HK-2 (cell line): Measurements from ENCODE around the gene ST6GALNAC3.
A peak's percentile ranks its signal among the peaks of the same experiment; 100 is the strongest.
"Not testable (repeated sequence)": the region's sequence is repeated elsewhere in the genome, so short reads cannot be mapped to it uniquely, and the experiment has no call there.

Experiments
- DNase-seq: peaks from one replicate; pipeline ENCODE4 v3.0.0-alpha.2; 2018; ENCODE audit not compliant: unreplicated experiment

Gene ST6GALNAC3

DNA sequence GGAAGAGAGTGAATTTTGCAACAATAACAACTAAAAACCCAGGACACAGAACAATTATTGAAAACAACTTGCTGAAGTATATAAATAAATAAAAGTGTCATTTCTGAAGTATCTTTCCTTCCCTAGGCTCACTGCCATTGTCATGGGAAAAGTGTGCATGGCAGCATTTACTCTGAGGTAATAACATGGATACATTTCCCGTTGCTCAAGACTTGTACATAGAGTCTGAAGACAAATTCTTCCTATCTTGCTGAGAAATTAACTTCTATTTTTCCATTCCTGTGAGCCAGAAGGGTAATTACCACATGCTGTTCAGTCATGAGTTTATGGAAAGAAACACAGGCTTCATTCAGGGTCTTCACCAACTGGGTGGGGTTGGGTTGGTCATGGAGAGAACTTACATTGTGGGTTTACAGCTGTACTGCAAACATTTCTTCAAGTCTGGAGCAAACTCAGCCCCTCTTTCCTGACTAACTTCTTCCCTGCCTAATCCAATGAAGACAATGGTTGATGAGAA is 32.2 kb downstream of the ST6GALNAC3 start:
- DNase-seq = no peak

DNA sequence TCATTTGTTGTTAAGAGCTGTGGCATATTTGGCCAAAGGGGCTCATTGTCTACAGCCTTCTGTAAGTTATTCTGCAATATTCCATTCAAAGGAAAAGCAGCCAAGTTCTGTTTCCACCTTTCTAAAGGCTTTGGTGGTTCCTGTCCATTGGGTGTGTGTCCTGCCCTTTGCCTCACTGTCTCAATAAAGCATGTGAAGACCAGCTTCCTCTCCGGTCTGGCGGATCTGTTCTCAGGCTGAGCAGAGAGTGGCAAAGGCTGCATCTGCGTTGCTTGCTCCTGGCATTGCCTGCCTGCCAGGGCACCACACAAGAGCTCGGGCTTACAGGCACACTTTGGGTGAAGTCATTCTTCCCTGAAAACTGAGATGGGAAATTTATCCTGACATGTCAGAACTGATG is 34.9 kb downstream of the ST6GALNAC3 start:
- DNase-seq = no peak

DNA sequence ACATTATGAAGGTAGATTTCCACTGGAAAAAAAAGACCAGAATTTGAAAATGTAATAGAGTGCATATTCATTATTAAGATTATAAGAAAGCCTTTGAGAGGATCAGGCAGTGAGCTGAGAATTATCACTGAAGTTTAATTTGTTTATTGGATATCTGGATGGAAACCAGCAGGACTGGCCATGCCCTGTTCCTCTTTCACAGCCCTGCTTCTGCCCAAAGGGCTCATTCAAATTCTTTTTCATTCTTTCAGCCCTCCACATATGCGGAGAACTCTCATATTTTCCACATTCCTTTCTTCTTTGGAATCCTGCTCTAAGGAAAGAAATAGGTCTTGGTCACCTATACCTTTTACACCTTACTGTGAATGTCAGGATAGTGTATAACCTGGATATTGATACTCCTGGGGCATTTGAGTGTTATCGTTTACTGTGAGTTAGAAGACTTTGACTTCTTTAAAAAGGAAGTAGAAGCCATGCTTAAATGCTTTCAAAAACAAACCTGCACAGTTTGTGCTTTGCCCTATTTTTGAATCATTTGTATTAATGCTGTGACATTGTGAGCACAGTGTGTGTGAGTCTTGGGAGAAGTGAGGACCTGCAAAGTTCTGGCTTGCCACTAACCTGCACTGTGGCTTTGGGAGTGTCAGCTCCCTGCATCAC is 35.5 kb downstream of the ST6GALNAC3 start:
- DNase-seq = no peak

DNA sequence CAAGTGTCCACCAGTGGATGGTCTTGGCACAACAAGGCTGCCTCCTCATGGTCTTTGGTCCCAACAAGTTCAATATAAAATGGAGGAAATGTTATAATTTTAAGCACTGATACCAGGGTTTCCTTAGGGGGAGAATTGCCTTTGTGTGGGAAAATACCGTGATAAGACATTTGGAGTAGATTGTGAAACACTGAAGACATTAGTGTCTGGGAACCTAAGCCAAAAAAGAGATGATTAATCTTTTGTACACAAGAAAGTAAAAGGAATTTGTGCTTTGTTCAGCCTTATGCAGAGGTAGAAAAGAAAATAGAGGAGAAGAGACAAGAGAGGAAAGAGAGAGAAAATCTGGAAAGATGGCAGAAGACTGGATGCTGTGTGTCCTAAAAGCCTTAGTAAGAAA is 36.1 kb downstream of the ST6GALNAC3 start:
- DNase-seq = no peak

DNA sequence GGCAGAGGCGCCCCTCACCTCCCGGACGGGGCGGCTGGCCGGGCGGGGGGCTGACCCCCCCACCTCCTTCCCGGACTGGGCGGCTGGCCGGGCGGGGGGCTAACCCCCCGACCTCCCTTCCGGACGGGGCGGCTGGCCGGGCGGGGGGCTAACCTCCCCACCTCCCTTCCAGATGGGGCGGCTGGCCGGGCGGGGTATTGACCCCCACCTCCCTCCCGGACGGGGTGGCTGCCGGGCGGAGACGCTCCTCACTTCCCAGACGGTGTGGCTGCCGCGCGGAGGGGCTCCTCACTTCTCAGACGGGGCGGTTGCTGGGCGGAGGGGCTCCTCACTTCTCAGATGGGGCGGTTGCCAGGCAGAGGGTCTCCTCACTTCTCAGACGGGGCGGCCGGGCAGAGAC is 37.8 kb downstream of the ST6GALNAC3 start:
- not testable (repeated sequence) for DNase-seq

DNA sequence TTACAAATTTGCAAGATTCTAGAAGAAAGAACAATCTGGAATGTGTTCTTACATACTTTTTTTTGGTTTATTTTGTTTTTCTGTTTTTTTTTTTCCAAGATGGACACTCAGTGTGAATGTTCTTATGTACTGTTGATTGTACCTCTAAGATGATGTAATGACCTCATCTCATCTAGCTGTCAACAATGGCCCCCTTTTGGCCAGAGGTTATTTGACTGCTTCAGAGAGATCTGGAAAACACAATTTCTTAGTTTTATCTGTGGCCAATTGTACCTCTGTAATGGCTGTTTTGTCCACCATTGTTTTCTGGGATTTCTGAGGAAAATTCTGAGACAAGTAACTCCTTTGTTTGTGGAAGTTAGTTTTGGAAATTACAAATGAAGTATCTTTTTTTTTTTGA is 38.9 kb downstream of the ST6GALNAC3 start:
- no peak for DNase-seq

DNA sequence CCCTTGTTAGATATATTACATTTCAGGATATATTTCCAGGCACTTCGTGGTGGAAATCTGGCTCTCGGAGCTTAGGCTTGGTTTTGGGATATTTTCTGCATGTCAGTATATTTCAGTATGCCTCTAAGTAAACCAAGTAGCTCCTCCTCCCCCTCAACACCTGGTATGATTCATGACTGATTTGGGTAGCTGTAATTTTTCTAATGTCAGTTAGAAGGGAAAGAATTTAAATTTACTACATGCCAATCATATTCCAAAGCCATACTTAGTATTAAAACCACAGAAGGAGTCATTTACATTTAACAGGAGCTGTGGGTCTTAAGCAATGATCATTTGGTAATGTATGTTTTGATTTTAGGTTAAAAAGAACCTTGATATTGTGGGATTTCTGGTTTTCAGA is 40.6 kb downstream of the ST6GALNAC3 start:
- DNase-seq = no peak

DNA sequence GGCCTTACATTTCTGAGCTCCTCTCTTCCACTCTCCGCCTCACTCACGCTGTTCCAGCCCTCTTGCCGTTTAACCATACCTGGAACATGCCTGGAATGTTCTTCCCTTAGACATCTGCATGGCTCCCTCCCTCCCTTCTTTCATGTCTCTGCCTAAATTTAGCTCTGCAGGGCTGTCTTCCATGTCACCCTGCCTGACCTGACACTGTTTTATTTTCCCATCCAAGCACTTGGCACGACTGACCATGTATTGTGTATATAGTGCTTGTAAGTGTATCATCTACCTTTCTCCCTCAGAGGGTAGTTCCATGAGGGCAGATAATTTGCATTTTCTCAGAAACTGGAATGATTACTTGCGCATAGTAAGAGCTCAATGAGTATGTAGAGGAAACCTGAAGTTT is 47.3 kb downstream of the ST6GALNAC3 start:
- no peak for DNase-seq

DNA sequence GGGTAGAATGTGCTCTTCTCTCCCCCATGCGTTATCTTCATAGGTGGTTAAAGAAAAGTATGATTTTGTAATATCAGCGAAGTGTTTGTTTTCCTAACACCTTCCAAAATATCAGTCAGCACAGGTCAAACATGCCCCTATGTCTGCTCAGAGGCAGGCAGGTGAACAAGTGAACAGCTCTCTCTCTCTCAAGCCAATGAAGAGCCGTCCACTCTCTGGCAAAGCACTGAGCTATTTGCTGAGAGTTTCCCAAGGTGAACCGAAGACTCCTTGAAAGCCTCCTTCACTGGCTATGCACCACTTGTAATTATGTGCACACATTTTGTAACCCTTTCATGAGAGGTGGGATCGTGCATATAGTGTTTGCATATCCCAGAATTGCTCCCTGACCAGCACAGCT is 47.7 kb downstream of the ST6GALNAC3 start:
- DNase-seq = no peak

DNA sequence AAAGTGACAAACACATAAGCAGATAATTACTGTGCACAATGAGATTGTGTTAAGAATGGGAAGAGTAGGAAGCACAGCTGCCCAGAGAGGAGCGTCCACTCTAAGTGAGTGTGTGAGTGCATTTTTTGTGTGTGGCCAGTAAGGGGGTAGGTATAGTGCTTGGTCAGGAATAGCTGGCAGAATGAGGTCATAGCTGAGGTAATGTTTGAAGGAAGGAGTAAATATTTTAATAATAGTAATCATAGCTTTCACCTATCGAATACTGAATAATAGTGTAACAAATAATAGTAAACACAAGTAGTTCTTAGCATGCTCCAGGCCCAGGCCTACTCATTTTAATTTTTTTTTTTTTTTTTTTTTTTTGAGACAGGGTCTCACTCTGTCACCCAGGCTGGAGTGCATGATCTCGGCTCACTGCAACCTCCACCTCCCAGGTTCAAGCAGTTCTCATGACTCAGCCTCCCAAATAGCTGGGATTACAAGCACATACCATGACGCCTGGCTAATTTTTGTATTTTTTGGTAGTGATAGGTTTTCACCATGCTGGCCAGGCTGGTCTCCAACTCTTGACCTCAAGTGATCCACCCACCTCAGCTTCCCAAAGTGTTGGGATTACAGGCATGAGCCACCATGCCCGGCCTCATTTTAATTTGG is 49.0 kb downstream of the ST6GALNAC3 start:
- peak; percentile 18 for DNase-seq

DNA sequence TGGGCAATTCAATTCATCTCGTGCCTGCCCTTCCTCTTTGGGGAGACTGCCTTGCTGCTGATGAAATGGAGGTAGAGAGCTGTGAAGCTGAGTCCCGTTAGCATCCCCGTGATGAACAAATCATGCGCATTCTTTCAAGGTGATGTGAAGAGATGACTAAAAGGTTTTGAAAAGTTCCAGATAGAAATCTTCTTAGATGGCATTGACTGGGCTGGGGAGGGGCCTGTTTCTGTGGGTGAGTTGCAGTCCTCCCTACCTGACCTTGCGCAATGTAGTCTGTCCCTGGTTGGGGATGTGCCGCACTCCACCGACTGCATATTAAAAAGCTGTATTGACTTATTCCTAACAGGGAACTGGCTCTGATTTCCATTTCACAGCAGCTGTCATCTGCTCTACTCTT is 49.6 kb downstream of the ST6GALNAC3 start:
- peak; percentile 27 for DNase-seq

DNA sequence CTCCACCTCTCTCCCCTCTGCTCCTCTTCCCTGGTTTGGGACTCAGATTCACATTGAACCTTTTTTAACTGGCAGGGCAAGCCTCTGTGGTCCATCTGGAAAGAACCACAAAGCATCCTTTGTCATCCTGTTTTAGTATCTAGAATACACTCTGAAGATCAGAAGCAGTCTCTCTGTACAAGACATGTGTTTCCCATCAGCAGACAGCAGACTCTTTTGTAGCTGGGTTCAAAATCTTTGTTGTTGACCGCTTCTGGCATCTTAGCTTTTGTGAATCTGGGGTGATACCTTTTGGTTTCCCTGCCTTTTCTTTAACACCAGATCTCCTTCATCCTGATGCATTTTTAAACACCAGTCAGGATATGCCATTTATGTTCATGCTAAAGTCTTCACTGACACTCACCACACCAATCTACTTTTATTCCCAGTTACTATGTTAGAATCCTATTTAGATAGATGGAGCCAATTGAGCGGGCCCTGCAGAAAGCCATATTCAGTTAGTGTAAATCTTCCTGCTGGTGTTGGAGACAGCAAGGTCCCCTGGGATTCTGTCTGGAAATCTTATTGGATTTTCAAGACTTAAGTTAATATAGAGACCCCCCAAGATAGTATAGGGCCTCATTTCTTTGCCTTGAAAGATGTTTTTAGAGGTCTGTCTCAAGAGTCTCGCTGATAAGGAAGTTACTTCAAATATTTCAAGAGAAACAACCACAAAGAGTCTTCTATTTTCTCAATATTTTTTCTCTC is 51.1 kb downstream of the ST6GALNAC3 start:
- DNase-seq = no peak

DNA sequence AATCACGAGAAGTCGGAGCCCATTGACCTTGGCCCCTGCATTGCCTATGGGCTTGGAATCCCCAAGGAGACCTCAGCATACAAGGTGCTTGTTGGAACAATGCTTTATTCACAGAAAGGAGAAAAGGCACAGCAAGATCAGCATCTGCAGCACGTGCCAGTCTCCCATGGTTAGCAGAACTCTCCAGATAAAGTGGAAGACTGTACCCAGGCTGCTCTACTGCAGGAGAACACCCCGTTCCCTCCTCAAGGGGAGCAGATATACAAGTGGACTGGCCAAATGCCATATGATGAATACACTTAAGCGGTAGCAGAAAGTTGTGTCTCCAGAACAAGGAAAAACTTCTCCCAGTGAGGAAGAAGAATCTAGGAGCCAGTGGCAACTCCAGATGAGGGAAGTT is 53.5 kb downstream of the ST6GALNAC3 start:
- DNase-seq = no peak

DNA sequence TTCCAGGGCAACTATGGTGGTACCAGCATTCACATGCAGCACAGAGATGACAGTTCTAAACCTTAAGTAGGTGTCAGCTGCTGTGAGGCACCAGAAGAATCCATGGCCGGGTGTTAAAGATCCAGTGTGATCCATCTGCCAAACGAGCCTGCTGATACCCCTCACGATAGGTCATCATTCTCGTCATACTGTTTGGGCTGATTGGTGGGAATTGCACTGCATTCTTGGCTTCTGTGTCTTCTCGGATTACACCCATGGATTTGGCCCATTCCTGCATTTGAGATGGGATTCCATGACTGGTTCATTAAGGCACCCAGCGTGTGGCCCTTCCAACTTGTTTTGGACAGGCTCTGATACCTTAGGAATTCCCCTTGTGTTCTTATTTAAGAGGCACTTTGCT is 55.2 kb downstream of the ST6GALNAC3 start:
- no peak for DNase-seq

DNA sequence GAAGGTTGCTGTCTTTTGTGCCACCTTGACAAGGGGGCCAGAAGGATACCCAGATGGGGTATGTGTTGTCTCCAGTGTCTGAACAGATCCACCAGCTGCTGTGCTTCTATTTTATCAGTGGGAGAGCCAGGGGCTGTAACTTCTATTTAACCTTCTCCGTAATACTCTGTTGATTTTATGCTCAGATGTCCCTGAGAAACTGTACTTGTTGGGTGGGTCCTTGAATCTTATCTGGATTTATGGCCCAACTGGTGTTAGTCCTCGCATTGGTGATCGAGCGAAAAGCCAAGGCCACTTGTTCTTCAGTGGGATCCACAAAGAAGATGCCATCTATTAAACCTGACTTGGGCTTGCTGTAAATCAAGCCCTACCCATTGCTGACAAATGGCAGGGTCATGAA is 56.4 kb downstream of the ST6GALNAC3 start:
- no peak for DNase-seq

DNA sequence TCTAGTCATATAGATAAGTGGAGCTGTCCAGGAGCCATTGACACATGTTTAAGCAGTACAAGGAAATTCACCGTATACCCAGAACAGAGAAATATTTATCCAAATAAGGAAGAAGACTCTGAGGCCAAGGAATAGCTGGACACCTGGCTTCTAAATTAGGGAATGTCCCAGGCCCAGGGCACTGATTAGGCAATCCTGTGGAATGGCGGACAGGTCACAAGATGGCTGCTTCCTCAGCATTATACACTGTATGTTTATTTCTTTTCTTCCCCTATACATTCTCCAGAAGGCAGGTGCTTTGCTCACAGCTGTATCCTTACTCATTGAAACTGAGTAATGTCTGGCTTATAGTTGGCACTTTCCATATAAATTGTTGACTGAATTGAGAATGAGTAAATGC is 59.4 kb downstream of the ST6GALNAC3 start:
- DNase-seq = no peak

DNA sequence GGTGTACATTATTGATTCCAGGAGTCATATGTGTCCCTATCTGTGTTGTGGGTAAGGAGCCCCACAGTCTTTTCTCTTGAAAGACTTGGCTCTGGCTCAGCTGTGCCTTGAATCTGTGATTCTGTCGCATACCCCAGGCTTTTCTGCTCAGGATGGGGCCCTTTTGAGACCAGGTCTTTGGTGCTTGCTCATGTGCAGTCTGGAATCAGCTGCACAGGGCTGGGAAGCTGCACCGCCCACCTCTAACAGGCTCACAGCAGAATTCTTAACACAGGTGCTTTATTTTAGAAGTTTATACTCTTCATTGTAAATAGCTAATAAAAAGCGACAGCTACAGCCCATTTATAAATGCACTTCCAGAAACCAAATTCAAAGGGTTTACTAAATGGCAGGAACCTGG is 61.3 kb downstream of the ST6GALNAC3 start:
- DNase-seq = no peak

DNA sequence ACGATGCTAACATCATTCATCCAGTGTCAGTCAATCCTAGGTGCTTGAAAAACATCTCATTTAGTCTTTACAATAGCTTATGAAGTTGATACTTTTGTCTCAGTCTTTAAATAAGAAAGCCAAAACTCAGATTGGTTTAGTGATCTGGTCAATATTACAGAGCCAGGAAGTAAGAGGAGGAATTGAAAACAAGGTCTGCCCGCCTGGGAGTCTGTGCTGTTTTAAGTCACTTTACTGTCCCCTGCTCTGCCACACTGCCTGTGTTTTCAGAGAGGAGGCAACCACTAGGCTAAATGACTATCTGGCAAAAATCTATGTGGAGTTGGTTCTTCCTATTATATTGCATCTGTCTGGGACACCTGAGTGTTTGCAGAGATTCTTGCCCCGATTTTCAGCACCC is 62.3 kb downstream of the ST6GALNAC3 start:
- DNase-seq = no peak

DNA sequence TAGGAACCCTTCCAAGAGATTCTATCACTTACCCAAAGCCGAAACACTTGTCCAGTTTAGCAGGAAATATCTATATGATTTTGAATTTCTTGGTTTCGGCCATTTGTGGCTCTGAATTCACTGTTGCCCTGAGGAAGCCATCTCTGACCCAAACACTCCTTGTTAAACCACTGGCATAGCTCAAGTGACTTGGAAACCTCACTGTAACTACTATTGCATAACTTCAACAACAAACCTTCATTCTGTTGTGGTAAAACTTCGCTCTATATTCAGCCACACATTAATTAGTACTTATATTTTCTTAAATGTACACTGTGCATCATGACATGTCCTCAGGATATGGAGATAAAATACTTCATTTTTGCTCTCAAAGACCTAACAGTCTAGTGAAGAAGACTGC is 63.2 kb downstream of the ST6GALNAC3 start:
- no peak for DNase-seq

DNA sequence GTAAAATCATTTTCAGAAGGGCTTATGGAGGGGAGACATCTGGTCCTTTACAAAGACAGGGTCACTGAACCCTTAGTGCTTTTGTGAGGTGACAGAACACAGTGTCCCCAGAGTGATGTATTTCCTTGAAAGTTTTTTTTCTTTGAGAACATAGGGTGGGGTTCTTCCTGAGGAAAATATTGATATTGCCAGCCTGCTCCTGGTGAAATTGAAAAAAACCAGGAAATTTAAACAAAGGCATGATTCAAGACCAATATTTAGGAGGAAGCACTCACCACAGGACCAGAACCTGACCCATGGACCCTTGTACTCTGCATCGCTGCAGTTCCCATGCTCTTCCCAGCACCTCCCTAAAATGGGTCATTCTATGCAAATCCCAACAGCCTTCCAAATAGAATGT is 63.7 kb downstream of the ST6GALNAC3 start:
- DNase-seq = no peak

DNA sequence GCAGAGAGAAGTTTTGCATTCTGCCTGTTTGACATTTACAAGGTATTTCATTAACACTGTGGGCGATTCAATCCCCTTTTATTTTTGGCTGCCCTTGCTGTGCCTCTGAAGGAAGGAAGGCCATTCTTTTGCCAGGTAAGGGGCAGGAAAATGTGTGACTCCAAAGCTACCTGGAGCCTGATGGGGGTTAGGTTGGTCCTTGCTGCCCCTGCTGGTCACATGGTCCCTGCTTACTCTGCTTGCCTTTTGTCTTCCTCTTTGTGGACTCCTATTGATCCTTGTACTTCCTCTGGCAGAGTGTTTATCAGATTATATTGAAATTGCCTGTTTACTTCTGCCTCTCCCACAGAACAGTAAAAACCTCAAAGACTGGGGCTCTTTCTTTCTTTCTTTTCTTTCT is 65.7 kb downstream of the ST6GALNAC3 start:
- no peak for DNase-seq

DNA sequence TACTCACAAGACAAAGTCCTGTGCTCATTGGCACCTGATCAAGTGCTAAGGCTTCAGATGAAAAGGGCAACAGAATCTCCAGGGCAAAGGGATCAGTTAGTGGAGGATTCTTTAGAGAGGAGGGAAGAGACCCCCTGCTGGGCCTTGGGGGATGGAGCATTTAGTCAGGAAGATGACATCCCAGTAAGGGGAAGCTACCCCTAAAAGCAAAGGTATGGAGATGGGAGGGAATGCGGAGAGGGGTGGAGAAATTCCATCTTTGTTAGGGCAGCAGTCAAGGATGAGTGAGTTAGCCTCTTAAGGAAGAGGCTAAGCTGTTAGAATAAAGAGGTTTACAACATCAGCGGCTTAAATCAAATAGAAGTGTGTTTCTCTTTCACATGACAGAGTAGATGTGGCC is 67.4 kb downstream of the ST6GALNAC3 start:
- no peak for DNase-seq
